Activated CD8-positive, alpha-beta T cell treated with anti-CD3 and anti-CD28 coated beads for 36 hours (primary cell): Measurements from ENCODE around the gene DACH1. TPM values are rescaled to one million over a fixed set of nuclear protein-coding genes. Genes with fewer than 3 reads are reported as not detected.

Experiments used
- ATAC-seq: fragments of 200-7000 bp; cut with Tn5 transposase; one replicate; pipeline ENCODE4 v1.10.0; 2021; ENCODE audit warnings: mild to moderate bottlenecking, moderate library complexity
- CTCF ChIA-PET: fragments of 350-600 bp; sonication (Branson Sonifier 250); formaldehyde crosslinking; loops from one replicate; lab custom pipeline; 2021; ENCODE audit warnings: antibody characterized with exemption; lab: Charles Lee
- POLR2A ChIA-PET: fragments of 350-600 bp; sonication (Branson Sonifier 250); formaldehyde crosslinking; loops from one replicate; lab custom pipeline; 2021; ENCODE audit warnings: antibody characterized with exemption; lab: Charles Lee
- DNase-seq: peaks from one replicate; pipeline ENCODE4 v3.0.0-alpha.2; 2020
- H3K27ac Mint-ChIP-seq: one replicate; pipeline ENCODE4 v1.8.0; 2021; ENCODE audit warnings: mild to moderate bottlenecking, mixed read lengths
- H3K27me3 Mint-ChIP-seq: one replicate; pipeline ENCODE4 v1.8.0; 2021; ENCODE audit warnings: mixed read lengths
- H3K36me3 Mint-ChIP-seq: one replicate; pipeline ENCODE4 v1.8.0; 2021; ENCODE audit warnings: low read depth, mixed read lengths
- H3K4me1 Mint-ChIP-seq: one replicate; pipeline ENCODE4 v1.8.0; 2021; ENCODE audit warnings: low read depth, mixed read lengths
- H3K4me3 Mint-ChIP-seq: one replicate; pipeline ENCODE4 v1.8.0; 2021; ENCODE audit warnings: mild to moderate bottlenecking, moderate library complexity, mixed read lengths
- H3K9me3 Mint-ChIP-seq: one replicate; pipeline ENCODE4 v1.8.0; 2021; ENCODE audit warnings: mixed read lengths
- intact Hi-C: fragments of 100-400 bp; cut with micrococcal nuclease; formaldehyde crosslinking; loops from one replicate; pipeline ENCODE4 v1.10.0; 2022
- total RNA-seq, 2 experiments: library from RNA; stranded (reverse); gene quantifications; one replicate each; pipeline ENCODE4 v1.2.3, GENCODE V29; 2021
- TF ChIP-seq, protein P1 (sequence below): fragments of 200-600 bp; IDR thresholded peaks from one replicate; pipeline ENCODE4 v1.8.0; 2022; ENCODE audit warnings: antibody characterized with exemption, mild to moderate bottlenecking

Gene DACH1
- total RNA-seq, 2 experiments from 2014 or later = not detected

DNA sequence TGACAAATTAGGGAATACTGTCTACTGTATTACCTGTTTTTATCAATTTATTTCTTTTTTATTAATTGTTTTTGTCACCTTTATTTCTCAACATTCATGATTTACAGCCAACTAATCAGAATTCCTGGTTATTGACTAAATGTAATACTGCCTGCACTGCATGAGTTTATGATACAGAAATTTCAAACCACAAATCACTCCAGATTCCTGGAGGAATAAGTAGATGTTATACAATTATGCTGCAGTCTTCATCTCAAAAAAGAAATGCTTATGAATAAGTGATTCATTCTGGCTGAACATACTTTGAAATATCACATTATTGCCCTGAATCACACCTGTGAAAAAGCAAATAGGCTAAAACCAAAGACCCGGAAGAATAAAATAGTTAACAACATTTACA is 249.7 kb downstream of the DACH1 start:
- no peaks in the 10 kb centered on the region for H3K9me3 Mint-ChIP-seq
- ChIA-PET POLR2A (no interaction called here), CTCF (no interaction called here)
- H3K27me3 Mint-ChIP-seq = no peaks in the 10 kb centered on the region
- no peak for ATAC-seq
- no peaks in the 10 kb centered on the region for H3K36me3 Mint-ChIP-seq
- TF ChIP-seq, protein P1, sequence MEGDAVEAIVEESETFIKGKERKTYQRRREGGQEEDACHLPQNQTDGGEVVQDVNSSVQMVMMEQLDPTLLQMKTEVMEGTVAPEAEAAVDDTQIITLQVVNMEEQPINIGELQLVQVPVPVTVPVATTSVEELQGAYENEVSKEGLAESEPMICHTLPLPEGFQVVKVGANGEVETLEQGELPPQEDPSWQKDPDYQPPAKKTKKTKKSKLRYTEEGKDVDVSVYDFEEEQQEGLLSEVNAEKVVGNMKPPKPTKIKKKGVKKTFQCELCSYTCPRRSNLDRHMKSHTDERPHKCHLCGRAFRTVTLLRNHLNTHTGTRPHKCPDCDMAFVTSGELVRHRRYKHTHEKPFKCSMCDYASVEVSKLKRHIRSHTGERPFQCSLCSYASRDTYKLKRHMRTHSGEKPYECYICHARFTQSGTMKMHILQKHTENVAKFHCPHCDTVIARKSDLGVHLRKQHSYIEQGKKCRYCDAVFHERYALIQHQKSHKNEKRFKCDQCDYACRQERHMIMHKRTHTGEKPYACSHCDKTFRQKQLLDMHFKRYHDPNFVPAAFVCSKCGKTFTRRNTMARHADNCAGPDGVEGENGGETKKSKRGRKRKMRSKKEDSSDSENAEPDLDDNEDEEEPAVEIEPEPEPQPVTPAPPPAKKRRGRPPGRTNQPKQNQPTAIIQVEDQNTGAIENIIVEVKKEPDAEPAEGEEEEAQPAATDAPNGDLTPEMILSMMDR = no peak
- intact Hi-C loops = no loop called here
- no peaks in the 10 kb centered on the region for H3K4me1 Mint-ChIP-seq
- DNase-seq = no peak
- H3K27ac Mint-ChIP-seq = no peak overlapping the region
- no peak overlapping the region for H3K4me3 Mint-ChIP-seq

DNA sequence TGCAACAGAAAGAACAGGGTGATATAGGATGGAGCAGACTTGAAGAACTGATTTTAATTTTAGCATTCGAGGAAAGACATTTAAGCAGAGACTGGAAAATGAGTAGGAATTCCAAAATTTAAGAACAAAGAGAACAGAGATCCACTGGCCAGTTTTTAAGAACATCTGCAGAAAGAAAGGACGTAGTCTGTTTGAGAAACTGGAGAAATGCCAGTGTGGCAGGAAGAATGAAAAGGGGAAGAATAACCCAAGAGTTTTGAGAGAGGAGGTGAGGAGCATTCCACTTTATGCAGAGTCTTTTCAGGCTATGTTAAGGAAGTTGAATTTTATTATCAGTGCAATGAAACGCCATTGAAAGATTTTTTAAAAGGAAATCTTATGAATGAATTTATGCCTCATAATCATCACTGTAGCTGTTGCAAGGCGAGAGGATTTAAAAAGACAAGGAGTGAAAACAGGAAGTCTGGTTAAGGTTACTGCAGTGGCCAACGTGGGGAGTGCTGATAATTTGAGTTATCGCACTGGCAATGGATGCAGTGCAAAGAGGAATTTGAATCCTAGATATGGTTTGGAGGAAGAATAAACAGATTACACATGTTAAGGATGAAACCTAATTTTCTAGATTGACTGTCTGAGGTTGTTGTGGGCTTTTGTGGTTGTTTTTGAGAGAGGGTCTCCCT is 253.8 kb downstream of the DACH1 start:
- Mint-ChIP-seq H3K27ac (no peak overlapping the region), H3K4me3 (no peak overlapping the region), H3K9me3 (no peaks in the 10 kb centered on the region), H3K4me1 (no peaks in the 10 kb centered on the region), H3K27me3 (no peaks in the 10 kb centered on the region), H3K36me3 (no peaks in the 10 kb centered on the region)
- POLR2A ChIA-PET = no interaction called here
- TF ChIP-seq, protein P1 = no peak
- no peak for ATAC-seq
- intact Hi-C loops = no loop called here
- no peak for DNase-seq
- CTCF ChIA-PET = no interaction called here

DNA sequence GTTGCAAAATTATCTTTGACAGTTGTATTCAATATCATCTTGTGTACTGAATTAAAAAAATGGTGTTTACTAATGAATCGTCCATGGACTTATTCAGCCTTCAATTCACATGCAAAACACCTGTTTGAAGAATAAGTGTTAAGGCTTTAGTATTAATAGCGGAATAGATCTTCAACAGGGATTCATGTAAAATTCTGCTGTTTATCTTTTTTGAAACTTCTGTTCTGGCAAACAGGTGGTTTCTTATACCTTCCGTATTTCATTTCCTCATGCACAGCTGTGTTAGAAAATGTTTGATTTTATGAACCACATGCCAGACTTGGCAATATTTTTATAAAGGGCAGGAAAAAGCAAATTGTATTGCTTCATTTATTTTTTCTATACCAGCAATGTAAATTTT is 255.7 kb downstream of the DACH1 start:
- intact Hi-C loops = no loop called here
- Mint-ChIP-seq H3K9me3 (no peaks in the 10 kb centered on the region), H3K27me3 (no peaks in the 10 kb centered on the region), H3K4me3 (no peak overlapping the region), H3K4me1 (no peaks in the 10 kb centered on the region), H3K36me3 (no peaks in the 10 kb centered on the region), H3K27ac (no peak overlapping the region)
- CTCF ChIA-PET = no interaction called here
- TF ChIP-seq, protein P1 = no peak
- POLR2A ChIA-PET = no interaction called here
- ATAC-seq (no peak), DNase-seq (no peak)

DNA sequence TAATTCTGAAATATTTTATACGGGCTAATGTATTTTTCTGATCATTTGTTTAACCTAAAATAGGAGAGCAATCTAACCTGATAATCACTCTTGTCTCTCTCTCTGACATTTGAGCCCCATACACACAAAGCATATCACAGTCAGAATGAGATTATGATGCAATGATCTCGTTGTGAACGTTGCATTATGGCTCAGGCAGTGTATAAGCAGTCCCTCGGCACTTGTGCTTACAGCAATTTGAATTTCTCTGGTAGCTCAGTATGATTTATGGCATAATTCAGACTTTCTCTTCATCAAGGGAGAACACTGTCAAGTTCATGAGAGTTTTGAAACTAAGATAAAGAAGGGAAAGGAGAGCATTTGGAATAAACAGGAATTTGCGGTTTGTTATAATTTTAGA is 256.1 kb downstream of the DACH1 start:
- ATAC-seq (peak; percentile 55), DNase-seq (no peak)
- ChIA-PET POLR2A (no interaction called here), CTCF (no interaction called here)
- Mint-ChIP-seq H3K9me3 (no peaks in the 10 kb centered on the region), H3K27ac (no peak overlapping the region), H3K36me3 (no peaks in the 10 kb centered on the region), H3K4me1 (no peaks in the 10 kb centered on the region), H3K4me3 (no peak overlapping the region), H3K27me3 (no peaks in the 10 kb centered on the region)
- intact Hi-C loops = no loop called here
- TF ChIP-seq, protein P1 = no peak

DNA sequence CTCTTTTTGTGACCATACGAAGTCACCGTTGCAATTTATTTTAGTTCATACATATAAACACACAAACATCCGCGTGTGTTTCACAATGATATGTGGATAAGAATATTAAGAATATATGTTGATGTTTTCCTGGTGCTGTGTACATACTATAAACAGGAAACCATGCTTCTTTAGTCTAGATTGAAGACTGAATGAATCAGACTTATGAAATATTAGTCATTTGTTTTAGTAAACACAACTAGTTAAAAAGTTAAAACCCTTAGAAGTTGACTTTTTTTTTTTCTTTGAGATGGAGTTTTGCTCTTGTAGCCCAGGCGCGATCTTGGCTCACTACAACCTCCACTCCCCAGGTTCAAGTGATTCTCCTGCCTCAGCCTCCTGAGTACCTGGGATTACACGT is 257.7 kb downstream of the DACH1 start:
- ChIA-PET CTCF (no interaction called here), POLR2A (no interaction called here)
- Mint-ChIP-seq H3K27me3 (no peaks in the 10 kb centered on the region), H3K27ac (no peak overlapping the region), H3K36me3 (no peaks in the 10 kb centered on the region), H3K4me3 (no peak overlapping the region), H3K9me3 (no peaks in the 10 kb centered on the region), H3K4me1 (no peaks in the 10 kb centered on the region)
- intact Hi-C loops = no loop called here
- ATAC-seq (no peak), DNase-seq (no peak)
- TF ChIP-seq, protein P1 = no peak
